HG03439 (cell line): ENCODE data around the gene L3HYPDH.
"Not testable (repeated sequence)": the region's sequence is repeated elsewhere in the genome, so short reads cannot be mapped to it uniquely, and the experiment has no call there.

Source experiments
- ATAC-seq: cut with Tn5 transposase; IDR thresholded peaks from one replicate; pipeline ENCODE4 v1.9.1; 2021; ENCODE audit warnings: mild to moderate bottlenecking, moderate library complexity; ENCODE audit not compliant: unreplicated experiment

L3HYPDH gene

GRCh38 chr14:59480166-59480565 is 4.0 kb downstream of the L3HYPDH start:
- no peak for ATAC-seq

DNA sequence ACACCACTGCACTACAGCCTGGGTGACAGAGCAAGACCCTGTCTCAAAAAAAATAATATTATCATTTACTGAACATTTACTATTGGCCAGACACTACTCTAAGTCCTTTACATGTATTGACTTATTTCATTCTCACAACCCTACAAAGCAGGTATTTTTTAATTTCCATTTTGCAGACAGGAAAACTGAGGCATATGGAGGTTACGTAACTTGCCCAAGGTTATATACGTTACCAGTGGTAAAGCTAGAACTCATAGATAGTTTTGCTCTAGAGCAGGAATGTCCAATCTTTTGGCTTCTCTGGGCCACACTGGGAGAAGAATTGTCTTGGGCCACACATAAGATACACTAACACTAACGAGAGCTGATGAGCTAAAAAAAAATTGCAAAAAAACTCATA is 5.7 kb downstream of the L3HYPDH start:
- no peak for ATAC-seq

DNA sequence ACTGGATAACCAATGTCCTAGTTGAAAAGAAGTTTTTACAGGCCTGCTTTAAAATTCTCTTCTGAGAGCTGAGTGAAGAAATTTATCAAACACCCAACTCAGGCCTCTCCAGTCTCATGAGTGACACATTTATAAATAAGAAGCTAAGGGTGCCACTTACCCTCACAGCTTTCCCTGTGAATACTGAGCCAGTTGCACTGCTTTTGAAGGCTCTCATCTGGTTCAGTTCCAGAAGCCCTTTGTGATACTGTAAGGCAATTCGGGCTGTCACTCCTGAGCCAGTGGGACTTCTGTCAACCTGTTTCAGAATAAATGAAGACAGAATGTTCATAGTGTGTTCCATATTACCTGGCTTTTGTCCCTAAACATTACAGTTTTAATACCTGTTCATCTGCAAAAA is 8.5 kb downstream of the L3HYPDH start:
- ATAC-seq: no peak

DNA sequence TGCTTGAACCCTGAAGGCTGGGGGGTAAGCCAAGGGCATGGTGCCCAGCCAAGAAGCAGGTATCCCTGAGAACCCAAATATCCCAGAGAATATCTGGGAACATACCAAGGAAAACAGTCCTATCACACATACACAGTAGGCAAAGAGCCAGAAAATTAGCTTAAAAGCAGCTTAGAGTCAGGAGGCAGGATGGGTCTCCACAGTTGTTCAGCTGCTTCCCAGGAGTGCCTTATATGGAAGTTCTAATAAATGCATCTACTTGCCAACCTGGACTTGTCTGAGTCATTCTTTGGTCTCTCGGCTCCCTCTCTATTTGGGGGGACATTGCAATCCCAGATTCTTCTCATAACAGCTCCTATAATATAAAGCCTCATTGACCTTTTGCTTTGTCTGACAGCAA is 10.0 kb downstream of the L3HYPDH start:
- no peak for ATAC-seq

DNA sequence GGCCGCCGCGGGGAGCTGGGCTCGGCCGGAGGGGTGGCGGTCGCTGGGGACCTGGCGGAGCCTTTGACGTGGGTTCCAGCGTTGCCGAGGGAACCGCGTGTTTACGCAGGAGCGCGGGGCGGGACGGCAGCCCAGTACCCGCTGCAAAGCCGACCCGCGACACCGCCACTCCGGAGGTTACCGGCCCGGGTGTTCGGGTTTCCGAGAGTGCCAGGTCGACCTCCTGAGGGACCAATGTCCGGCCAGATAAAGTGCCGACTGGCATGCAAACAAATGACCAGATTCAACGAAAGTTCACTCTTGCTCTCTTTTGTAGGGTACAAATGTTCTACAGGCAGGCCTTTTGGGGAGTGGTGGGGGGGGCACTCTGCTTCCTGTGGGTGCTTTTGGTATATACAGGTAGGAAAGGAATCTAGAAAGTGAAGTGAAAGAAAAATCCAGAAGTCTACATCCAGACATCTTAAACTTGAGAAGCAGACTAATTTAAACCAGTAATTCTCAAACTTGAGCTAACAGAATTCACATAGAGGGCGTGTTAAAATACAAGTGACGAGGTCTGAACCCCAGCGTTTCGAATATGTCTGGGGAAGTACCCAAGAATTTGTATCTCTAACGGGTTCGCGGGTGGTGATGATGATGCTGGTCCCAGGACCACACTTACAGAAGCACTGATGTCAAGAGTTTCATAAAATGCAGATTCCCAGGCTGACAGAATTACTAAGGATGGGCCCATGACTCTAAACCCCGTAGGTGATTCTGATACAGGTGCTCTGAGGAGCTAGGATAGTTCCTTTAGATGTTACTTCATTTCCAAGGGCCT is 18.7 kb downstream of the L3HYPDH start, which contains the start of gene GPR135:
GPR135 (minus strand) TSS at position 65 of the 820 bp plus-strand sequence. CDS start 154 bp downstream, outside the sequence.
- peak; percentile 37 for ATAC-seq

DNA sequence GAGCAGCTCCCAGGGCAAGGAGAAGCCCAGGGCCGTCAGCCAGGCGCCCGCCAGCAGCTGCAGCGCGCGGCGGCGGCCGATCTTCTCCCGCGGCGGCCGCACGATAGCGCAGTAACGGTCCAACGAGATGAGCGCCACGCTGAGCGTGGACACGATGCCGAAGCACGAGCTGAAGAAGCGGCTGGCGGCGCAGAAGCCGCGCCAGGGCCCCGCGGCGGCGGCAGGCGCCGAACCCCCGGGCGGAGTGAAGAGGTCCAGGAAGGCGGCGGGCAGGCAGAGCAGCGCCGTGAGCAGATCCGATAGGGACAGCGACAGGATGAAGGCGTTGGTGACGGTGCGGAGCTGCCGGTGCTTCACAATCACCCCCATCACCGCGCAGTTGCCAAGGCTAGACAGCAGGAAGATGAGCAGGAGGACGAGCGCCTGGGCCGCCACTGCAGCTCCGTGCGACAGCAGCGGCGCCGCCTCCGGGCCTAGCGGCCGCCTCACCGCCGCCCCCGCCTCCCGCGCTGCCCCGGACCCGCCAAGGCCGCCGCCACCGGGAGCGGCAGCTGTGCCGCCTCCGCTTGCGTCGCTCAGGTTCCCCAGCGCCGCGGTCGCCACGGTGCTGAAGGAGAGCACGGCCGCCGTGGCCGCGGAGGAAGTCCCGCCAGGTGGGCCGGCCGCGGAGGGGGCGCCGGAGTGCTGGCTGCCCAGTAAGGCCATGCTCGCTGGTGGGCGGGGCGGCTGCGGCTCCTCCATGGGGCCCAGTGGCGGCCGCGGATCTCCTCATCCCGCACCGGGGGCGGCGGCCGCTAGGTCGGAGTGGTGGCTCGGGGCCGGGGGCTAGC is 19.5 kb downstream of the L3HYPDH start:
- peak; percentile 62 for ATAC-seq

DNA sequence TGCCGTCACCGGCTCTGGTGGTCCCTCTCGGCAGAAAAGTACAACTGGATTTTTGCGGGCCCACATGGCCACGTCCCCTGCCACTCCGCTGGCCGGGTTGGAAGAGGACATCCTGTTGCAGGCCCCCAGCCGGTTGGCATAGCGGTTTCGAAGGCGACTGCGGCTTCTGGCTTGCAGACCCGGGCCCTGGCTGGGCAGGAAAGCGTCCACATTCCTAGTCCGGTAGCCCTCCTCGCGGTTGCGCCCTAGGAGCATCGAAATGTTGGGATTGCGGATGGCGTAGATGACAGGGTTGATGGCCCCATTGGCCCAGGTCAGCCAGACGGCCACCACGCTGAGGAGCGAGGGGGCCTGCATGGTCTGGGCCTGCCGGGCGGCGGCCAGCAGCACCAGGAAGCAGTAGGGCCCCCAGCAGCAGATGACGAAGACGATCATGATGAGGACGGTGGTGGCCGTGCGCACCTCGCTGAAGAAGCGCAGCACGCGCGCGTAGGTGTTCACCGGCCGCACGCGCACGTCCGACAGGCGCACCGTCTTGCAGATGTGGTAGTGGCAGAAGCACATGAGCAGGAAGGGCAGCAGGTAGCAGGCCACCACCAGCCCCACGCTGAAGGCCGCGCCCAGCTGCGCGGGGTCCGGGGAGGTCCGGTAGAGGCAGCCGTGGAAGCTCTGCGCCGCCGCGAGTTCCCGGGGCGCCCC is 20.3 kb downstream of the L3HYPDH start:
- ATAC-seq: peak; percentile 35

DNA sequence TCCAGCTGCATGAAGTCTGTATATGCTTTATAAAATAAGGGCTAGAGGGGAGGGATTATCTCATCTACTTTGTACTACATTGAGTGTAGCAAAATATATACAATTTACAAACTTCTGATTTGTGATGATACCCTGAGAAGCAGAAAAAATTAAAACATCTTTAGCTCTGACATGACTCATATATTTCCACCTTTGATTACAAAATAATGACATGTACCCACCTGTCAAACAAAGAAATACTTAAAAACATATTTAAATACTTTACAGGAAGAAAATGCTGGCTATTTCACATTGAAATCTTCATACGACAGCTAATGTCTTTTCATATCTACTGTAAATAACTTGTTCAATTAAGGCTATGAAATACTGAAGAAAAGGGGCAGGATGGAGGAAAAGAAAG is 22.3 kb downstream of the L3HYPDH start:
- no peak for ATAC-seq

DNA sequence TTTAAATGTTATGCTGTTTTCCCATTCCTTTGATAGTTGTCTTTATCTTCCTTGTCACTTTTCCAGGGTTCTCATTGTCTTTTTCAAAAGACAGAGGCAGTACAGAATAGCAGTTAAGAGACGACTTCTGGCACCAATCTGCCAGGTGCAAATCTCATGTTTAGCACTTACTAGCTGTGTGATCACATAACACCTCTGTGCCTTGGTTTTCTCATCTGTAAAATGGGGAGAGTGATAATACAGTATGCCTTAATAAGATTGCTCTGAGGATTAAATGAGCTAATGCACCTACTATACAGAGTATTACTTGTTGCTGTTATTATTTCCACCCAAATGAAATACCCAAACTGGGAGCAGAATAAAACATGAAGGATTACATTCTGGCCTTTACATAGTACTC is 23.8 kb downstream of the L3HYPDH start:
- no peak for ATAC-seq

DNA sequence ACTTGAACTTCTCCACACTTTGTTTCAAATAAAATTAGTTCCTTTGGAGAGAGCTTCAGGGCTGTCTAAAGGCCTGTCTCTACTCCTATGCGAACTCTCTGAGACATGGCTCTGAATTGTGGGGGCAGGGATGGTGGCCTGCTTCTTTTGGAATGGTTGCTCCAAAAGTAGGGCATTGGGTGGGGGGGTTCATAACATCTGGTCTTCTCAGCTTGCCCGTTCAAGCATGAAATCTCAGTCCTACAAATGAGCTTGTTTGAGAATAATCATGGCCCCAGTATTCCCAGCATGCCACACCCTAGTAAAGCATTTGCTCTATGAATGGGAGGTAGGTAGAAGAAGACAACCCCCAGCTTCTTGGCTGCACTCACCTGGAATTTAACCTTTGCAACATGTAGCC is 25.7 kb downstream of the L3HYPDH start:
- ATAC-seq: no peak

- ATAC-seq: no peak
Measured at GRCh38 chr14:59455411-59455810, 28.8 kb downstream of the L3HYPDH start.

- ATAC-seq: no peak
Measured at GRCh38 chr14:59454139-59454538, 30.1 kb downstream of the L3HYPDH start.

DNA sequence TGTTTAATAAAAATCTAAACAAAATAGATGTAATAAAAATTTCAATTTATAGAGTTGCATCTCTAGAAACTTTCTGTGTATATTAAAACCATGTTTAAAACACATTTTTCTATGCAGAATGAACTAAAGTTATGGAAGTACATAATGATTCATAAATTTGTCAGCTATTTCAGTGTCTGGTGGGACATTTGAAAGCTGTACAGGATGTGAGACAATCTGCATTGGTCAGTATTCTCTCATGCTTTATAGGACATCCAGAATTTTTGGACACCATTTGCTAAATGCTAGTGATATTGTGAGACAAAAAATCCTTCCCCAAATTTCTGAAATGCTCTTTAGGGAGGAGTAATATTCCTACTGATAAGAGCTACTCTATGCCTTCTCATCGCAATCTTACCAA is 32.4 kb downstream of the L3HYPDH start:
- ATAC-seq: no peak

DNA sequence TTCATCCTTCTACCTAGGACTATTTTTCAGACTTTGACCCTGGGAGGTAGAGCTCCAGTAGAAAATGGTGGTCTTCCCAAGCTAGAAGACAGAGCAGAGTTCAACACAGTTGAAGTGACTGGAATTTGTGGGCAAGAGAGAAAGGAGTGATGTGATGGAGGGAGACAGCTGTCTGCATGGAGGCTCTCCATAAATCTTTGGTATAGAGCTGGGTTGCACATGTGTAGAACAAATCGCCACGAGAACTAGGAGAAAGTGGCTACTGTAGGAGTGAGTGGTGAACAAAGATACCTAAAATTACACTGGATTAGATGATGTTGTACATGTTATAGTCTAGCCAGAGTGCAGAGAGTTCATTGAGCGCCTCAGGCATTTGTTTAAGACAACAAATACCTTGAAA is 33.5 kb downstream of the L3HYPDH start:
- ATAC-seq: no peak

GRCh38 chr14:59448673-59449072 is 35.5 kb downstream of the L3HYPDH start:
- ATAC-seq: not testable (repeated sequence)

DNA sequence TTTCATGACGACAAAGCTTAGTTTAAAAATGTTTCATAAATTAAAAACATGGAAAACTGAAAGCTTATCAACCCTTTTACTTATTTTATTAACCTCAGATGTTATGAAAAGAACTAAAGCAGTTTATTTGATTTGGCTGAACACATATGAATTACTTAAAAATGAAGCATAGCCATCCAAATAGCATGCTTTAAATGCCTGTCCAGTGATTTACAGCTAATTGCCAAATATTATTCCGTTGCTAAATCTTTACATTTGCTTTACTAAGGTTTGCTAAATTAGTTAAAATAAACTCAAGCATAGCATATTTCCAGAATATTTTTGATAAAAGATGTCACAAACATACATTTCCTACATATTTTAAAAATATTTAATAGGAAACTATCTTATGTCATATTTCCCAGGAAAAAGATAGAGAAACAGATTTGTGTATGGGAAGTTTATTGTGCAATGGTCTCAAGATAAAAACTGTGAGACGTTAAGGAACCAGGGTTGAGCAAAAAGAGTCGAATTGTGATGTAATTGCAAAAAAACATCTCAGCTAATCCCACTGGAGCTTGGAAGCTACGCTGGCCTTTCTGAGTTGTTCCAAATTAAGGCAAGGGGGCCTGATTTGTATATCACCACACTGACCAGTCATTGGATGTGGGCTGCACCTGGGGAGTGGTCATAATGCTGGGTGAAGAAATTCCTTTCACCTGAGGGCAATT is 44.8 kb downstream of the L3HYPDH start:
- no peak for ATAC-seq

DNA sequence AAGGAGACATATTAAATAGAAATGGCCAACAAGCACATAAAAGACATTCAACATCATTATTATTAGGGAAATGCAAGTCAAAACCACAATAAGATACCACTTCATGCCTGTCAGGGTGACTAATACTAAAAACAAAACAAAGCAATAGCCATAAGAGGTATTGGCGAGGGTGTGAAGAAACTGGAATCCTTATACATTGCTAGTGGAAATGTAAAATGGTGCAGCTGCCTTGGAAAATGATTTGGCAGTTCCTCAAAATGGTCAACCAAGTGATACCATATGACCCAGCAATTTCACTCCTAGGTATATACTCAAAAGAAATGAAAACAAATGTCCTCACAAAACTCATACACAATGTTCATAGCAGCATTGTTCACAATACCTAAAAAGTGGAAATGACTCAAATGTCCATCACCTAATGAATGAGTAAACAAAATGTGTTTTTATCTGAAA is 46.0 kb downstream of the L3HYPDH start:
- no peak for ATAC-seq

GRCh38 chr14:59435987-59436386 is 48.2 kb downstream of the L3HYPDH start:
- no peak for ATAC-seq

DNA sequence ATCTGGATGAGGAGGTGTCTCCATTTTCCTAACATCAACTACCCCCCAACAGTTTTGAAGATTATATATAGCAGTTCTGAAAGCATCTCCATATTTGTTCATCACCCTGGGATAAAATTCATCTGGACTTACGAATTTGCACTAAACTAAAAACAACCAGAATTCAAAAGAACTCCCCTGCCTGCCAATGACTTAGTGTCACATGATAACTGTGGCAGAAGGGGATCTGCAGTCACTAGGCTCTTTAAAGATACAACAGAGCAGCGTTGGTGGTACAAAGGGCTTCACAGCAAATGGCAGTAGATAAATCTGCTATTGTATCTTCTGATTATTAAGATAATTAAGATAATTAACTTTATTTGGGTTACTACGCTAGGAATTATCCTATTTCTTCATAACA is 49.1 kb downstream of the L3HYPDH start:
- no peak for ATAC-seq

GRCh38 chr14:59429790-59430189 is 54.4 kb downstream of the L3HYPDH start:
- ATAC-seq: no peak

- ATAC-seq: no peak
Measured at GRCh38 chr14:59428581-59429012, 55.6 kb downstream of the L3HYPDH start.
